SK-N-DZ (cell line): ENCODE measurements around the gene ARHGAP29.

Experiments used
- DNase-seq: peaks from one replicate; pipeline ENCODE4 v3.0.0-alpha.2; 2015; ENCODE audit warnings: low spot score

Gene ARHGAP29

GRCh38 chr1:94122201-94122970 is 115.0 kb downstream of the ARHGAP29 start:
- no peak for DNase-seq
